HG03571 (cell line): ENCODE results near the gene FARP1.

Experiments used
- ATAC-seq: cut with Tn5 transposase; IDR thresholded peaks from one replicate; pipeline ENCODE4 v1.9.1; 2021; ENCODE audit not compliant: unreplicated experiment

FARP1 gene

DNA sequence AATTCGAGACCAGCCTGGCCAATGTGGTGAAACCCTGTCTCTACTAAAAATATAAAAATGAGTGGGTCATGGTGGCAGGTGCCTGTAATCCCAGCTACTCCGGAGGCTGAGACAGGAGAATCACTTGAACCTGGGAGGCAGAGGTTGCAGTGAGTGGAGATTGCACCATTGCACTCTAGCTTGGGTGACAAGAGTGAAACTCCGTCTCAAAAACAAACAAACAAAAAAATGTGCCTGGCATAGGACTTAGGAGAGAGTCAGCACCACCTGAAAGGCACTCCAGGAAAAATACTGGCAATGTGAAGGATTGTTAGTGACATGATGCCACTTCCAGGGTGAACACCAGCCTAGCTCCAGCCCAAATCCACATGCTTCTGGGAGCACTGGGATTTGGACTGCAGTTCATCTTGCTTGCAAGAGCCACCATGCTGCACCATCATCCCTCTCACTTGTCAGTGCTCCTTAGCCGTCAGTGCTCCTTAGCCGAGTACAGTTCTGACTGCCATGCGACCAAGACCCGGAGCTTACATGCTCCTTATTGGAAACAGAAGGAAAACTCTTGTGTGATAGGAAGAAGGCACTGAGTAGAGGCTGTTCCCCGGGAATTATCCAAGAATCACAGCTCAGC, 179.3 kb downstream of the FARP1 start:
- ATAC-seq, result no peak

DNA sequence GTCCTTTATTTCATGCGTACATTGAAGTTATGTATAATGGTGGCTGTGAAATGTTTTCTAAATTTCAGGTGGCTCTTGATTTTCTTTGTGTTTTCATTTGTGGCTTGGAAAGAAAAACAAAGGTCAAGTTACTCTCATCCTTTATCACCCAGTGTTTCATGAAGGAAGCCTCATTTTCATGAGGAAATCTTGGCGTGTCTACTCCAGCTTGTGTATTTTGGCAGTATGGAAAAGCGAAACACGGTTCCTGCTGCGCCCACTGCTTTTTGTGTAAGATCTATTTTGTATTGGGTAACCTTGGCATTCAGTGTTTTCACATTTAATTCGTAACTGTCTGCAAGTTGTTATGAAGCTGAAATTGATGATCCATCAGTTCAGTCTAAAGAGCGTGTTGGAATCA, 181.2 kb downstream of the FARP1 start:
- ATAC-seq, result no peak

- no peak for ATAC-seq
Measured at GRCh38 chr13:98325724-98326123, 182.8 kb downstream of the FARP1 start.

GRCh38 chr13:98326291-98326690, 183.4 kb downstream of the FARP1 start:
- ATAC-seq, result no peak

GRCh38 chr13:98327371-98328270, 184.7 kb downstream of the FARP1 start:
- no peak for ATAC-seq

GRCh38 chr13:98328511-98328910, 185.6 kb downstream of the FARP1 start:
- ATAC-seq, result no peak

DNA sequence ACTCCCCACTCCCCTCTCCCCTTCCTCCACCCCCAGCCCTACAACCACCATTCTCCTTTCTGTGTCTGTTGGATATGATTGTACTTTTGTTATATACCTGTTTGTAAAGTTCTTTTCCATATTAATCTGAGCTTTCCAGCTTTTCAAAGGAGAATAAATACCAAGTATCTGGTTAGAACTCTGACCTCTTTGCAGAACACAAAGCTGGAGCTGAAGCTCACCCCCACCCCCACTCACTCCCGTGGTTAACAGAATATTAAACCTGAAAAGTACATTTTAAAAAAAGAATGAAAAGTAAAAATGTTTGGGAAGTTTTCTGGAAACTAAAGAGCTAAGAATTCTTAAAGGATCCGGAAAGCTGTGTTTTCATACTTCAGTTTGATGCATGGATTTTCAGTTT, 189.3 kb downstream of the FARP1 start:
- ATAC-seq, result no peak

- no peak for ATAC-seq
Measured at GRCh38 chr13:98332691-98333090, 189.8 kb downstream of the FARP1 start.

GRCh38 chr13:98333486-98333885, 190.6 kb downstream of the FARP1 start:
- no peak for ATAC-seq

- ATAC-seq, result no peak
Measured at GRCh38 chr13:98334620-98335205, 191.8 kb downstream of the FARP1 start.

DNA sequence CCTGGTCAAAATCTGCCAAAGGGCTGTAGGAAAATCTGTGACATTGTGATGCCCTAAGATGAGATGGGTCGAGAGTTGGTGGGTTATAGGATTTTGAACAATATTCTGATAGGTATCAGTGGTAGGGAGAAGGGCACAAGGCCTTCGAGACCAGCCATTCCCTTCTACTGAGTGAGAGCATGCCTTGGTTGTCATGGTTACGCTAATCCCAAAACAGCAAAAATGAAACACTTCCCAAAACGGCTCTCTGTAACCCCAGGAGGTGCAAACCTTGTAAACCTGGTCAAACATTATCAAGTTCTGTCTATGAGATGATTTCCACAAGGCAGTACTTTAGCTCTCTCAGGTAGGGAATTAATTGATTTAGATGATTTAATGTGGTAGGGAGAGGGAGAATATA, 192.8 kb downstream of the FARP1 start:
- no peak for ATAC-seq

- ATAC-seq, result no peak
Measured at GRCh38 chr13:98338310-98338709, 195.4 kb downstream of the FARP1 start.

GRCh38 chr13:98339684-98340425, 197.0 kb downstream of the FARP1 start:
- ATAC-seq, result no peak

GRCh38 chr13:98342953-98343352, 200.1 kb downstream of the FARP1 start:
- ATAC-seq, result no peak

- no peak for ATAC-seq
Measured at GRCh38 chr13:98343461-98343860, 200.6 kb downstream of the FARP1 start.

DNA sequence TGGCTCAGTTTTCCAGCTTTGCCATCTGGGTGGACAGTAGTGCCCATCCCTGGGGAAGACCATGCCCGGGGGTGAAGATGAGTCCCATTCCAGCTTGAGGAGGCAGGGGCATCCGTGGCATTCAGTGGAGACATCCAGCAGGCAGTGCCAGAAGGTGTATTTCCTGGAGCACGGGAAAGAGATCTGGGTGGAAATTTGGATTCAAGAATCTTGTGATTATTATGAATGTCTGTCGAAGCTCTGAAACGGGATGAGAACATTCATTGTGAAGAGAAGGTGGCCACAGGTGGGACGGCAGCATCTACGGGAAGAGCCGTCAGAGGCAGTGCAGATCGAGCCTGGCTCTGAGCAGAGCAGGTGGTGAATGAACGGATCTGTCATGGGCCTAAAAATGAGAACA, 201.5 kb downstream of the FARP1 start:
- no peak for ATAC-seq

DNA sequence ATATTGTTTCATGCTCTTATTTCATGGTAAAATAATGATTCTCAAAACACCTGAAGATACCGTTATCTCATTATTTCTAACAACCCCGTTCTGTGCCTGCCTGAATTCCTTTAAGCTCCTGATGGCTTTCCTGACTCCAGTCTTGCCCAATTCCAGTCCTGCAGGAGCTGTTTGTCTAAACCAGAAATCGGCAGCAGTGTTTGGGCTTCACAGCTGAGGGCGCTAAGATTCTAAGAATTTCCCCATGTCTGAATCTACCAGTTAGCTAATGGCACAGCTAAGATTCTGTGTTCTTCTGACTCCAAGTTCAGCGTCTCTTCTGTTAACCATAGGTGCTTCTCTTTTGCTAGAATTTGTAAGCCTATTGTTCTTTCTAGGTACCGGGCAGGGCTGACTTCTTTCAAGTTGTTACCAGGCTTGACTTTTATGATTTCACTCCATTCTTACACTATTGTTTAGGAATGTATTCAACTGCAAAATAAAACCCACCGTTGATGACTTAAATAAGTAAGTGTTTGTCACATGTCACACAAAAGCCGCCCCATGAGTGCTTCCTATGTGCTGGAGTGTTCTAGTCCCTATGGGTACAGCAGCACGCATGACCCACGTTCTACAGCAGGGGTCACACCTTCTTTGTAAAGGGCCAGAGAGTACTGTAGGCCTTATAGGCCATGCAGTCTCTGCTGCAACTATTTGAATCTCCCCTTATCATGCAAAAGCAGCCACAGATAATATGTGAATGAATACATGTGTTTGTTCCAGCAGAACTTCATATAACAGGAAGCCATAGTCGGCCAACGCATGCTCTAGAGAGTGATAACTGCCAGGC, 202.4 kb downstream of the FARP1 start:
- no peak for ATAC-seq

- ATAC-seq, result no peak
Measured at GRCh38 chr13:98346904-98347636, 204.2 kb downstream of the FARP1 start.

DNA sequence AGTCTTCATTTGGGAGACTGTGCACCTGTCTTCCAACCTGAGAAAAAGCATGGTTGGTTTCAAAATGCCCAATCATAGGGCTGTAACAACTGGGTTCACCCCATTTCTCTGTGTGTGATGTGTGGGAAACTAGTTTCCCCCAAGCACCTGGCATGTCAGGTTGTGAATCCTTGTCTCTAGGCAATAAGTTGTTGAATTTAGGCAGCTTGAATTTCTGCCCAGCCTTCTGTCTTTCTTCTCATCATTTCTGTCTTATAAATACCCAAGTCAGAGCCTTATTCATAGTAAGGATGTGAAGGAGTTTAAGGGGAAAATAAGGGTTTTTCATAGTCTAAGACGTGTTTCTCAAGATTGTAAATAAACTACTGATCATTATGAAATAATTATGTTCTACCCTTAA, 204.9 kb downstream of the FARP1 start:
- no peak for ATAC-seq
